NCI-H1436 treated with DMSO at 0.1 percent for 48 hours (cell line): ENCODE measurements around the gene SHANK2.
"Not testable (repeated sequence)": the region's sequence is repeated elsewhere in the genome, so short reads cannot be mapped to it uniquely, and the experiment has no call there.

Experiments used
- DNase-seq: peaks from one replicate; lab custom pipeline; 2025; lab: John Stamatoyannopoulos, UW

Gene SHANK2

DNA sequence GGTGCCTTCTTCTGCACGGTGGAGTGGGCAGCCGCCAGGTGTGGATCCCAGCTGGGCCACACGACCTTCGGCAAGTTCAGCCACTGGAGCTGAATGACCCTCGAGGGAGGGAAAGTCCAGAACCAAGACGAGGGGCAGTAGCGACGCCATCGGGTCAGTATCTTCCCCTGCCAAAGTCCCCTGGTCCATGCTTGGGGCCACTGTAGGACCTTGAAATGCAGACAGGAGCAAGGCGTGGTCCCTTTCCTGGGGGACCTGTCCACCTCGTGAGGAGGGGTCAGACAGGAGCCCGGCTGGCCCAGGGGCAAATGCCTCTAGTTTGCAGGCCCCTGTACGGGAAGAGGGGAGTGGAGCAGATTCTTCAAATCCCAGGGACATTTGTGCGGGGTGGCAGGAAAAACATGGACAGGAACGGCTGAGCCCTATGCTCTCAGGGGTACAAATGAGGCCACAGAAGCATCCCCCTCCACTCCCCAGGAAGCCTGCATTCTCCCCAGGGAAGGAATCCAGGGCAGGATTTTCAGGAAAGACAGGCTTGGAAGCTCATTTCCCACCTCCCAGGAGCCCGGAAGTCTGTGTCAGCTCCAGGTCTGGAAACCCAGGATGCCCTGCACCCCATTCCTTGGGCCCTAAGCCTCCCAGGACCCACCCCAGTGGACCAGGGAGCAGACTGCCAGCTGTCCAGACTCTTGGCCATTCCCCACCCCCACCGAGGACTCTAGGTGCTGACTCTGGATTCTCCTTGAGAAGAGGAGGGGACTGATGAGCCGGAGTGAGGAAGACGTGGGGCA lies 6.6 kb downstream of the SHANK2 start:
- DNase-seq: no peak

DNA sequence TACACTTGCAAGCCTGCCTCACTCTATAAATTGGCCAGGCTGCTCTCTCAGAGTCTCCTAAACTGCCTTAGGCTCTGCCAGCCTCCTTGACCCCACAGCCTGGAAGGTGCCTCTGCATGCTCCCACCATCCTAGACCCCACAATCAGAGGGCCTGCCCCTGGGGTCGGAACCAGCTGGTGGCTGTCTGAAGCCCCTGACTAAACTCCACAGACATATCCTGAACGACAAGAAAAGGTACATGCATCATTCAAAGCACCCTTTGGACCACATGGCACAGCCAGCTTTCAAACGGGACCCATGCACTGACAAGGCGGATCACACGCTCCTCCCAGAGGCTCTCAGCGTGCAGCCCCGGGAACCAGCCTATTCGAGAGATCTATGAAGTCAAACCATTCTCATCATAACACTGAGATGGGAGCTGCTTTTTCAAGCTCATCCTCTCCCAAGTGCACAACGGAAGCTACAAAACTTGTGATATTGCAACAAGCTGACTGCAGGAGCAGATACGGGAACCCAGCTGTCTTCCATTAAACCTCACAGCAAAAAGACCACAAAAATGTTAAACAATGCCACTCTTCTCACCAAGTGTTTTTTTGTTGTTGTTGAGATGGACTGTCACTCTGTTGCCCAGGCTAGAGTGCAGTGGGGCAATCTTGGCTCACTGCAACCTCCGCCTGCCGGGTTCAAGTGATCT lies 8.1 kb downstream of the SHANK2 start:
- no peak for DNase-seq

DNA sequence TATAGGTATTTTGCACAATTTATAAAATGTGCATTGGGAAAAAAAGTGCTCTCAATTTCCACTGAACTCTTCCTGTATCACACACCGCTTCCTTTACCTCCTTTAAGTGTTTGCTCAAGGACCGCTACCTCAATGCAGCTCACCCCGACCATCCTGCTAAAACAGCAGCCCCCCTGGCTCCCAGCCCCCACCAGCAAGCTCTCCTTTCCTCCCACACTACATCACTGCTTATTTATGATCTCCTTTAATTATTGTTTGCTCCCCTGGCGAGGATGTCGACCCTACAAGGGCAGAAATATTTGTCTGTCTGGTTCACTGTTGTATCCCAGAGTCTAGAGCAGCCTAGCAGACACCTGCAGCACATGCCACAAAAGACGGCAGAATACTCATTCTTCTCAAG lies 10.0 kb downstream of the SHANK2 start:
- no peak for DNase-seq

DNA sequence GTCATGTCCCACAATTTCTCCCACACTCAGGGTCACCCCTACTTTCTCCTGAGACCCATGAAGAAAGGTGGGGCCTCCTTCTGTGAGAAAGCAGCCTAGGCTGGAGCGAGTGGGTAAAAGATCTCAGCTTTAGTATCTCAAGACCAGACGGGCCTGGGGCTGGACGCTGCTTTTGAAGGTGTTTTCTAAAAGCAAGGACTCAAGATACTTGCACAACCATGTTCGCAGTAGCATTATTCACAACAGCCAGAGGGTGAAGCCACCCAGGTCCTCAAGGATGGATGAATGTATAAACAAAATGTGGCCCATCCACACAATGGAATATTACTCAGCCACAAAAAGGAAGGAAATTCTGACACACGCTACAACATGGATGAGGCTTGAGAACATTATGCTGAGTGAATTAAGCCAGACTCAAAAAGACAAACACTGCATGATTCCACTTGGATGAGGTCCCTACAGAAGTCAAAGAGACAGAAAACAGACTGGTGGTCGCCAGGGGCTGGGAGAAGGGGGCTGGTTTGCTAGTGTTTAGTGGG lies 10.6 kb downstream of the SHANK2 start:
- DNase-seq: no peak

DNA sequence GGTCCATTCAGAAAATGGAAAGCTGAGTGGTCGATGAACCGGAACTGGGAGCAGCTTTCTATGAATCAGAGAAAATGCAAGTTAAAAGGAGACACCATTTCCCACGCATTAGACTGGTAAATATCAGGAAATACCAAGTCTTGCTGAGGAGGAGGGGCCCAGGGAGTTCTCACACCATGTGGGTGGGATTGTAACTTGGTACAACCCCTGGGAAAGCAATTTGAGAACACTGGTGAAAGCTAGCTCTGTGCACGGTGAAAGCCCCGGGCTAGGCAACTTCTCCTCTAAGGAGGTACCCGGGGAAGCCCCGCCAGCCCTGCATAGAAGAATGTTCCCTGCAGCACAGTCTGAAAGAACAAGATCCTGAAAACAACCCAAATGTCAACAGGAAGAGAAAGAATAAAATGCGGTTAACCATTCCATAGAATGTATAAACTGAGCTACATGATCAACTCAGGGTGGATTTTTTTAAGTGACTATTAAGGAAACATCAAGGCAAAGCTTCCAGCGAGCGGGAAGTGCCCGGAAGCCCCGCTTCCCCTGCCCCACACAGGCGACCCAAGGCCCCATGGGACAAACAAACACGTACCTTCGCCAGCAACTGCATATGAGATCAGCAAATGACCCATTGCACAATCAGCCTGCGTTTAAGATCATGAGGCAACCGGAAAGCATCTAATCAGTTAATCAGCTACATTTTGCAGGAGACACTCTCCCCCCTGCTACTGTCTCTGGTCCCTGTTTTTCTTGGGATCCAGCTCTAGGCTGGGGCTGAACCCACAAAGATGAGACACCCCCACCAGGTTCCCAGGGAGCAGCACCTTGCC lies 11.3 kb downstream of the SHANK2 start:
- no peak for DNase-seq

DNA sequence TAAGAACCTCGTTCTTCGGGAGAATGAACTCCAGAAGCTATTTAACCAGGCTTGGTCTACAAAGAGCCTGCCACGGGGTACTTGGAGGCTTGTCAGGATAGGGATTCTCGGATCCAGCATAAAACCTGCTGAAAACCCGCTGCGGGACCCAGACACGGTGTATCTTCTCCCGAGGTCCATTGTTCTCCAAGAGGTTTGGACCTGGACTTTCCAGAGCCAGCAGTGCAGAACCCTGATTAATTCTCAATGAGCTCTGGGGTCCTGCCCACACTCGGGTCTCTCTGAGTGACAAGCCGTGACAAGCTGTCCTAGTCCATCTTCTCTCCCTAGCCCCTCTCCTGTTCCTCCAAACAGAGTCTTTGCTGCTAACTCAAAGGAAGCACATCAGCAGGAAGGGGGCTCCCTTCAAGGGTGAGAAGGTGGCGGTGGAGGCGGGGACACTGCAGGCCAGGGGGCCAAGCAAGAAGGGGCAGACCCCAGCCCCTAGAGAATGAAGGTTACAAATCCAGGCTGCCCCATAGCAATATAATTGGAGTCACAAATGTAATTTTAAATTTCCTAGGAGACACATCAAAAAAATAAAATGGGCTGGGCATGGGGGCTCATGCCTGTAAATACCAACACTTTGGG lies 12.2 kb downstream of the SHANK2 start:
- DNase-seq: no peak

DNA sequence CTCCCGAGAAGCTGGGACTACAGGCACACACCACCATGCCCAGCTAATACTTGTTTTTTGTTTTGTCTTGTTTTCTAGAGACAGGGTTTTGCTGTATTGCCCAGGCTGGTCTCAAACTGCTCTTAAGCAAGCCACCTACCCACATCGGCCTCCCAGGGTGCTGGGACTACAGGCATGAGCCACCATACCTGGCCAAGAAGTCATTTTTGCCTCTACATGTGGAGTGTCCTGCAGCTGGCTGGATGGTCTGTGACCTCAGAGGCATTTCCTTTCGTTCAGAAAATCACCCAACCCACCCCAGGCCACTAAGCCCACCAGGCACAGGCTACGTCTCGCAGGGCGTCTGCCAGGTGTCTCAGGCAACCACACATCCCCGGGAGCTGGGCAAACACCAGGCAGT lies 12.8 kb downstream of the SHANK2 start:
- DNase-seq: no peak

DNA sequence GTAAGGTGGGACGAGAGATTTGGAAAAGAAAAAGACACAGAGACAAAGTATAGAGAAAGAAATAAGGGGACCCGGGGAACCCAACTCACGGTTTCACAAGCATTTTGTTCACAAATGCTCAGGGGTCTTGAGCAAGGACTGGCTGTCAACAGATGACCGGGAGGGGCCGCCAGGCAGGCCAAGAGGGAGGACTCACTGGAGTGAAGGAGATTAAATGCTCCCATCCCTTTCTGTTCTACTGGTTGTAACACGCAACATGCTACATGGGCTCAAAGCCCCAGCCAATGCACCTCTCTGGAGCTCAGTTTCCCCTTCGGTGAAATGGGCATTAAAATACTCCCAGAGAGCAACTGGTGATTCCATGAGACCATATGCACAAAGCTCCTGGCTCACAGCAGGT lies 13.4 kb downstream of the SHANK2 start:
- no peak for DNase-seq

DNA sequence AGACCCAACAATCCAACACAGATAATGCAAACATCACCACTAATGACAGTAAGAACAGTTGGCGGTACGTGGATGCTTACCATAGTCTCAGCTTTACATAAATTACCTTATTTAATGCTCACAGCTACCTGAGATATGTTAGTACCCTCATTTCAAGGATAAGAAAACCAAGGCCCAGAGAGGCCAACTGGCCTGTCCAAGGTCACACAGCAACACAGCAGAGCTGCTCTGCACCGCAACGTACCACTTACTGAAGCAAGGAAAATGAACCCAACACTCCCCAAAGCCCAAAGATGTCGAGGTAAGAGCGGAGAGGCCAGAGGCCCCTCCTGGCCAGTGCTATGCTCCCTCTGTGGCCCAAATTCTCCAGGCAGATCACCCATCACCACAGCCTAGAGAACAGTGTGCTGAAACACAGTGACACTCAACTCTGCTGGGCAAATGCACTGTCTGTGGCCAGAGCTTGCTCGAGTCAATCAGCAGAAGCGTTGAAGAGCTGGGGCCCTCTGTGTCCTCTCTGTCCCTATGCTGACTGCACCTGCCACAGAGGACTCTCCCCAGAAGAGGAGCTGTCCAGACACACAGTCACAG lies 14.0 kb downstream of the SHANK2 start:
- DNase-seq: no peak

DNA sequence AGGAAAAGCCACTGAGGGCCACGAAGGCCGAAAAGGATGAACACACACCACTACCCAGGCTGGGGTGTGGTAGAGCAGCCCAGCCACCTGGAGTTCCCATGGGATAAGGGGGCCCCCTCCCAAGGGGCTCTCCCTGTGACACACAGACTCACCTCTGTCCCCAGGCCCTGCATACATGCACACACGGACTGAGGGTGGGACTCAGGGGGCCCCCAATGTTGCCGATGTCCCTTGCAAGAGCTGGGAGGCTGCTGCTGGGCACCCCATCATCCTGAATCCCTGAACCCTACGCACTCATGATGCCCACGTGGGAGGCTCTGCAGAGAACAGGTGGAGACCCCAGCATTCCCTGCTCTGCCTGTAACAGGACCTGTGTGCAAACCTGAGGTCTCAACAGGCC lies 14.5 kb downstream of the SHANK2 start:
- DNase-seq: no peak

DNA sequence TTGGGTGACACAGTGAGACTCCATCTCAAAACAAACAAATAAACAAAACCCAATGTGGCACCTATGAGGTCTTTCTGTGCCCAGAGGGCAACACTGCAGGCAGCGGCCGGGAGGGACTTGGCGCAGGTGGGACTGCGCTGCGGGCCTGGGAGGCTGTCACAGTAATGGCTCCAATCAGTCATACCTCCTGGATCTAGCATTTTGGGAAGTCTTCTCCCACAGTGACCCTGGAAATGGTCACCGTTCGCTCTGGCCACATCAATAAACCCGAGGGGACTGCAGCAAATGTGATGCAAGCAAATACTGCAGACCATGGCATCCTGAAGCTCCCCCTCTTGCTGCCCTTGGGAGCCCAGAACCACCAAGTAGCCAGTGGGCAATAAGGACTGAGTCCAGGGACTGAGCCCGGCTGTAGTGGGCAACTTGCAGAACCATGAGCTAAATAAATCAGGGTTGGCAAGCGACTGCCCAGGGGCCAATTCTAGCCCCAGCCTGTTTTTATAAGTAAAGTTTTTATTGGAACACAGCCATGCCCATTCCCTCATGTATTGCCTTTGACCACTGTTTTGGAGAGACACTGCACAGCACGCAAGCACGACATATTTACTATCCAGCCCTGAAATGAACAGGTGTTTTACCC lies 15.4 kb downstream of the SHANK2 start:
- no peak for DNase-seq

DNA sequence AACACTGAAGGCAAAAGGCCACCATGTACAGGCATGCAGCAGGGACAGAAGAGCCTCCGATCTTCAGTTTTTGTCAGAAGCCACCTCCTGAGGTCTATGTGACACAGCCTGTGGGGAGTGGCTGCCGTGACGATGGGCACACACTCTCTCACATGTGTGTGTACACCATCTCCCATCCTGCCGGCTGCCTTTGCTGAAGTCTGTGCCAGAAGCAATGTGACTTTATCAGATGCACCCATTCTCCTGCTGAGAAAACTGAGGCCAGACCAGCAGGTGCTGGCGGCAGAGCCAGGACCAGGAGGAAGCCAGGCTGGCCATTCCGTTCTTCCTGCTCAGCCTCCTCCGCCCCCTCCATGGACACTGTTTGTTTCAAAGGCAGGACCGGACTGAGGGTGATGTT lies 16.7 kb downstream of the SHANK2 start:
- no peak for DNase-seq

DNA sequence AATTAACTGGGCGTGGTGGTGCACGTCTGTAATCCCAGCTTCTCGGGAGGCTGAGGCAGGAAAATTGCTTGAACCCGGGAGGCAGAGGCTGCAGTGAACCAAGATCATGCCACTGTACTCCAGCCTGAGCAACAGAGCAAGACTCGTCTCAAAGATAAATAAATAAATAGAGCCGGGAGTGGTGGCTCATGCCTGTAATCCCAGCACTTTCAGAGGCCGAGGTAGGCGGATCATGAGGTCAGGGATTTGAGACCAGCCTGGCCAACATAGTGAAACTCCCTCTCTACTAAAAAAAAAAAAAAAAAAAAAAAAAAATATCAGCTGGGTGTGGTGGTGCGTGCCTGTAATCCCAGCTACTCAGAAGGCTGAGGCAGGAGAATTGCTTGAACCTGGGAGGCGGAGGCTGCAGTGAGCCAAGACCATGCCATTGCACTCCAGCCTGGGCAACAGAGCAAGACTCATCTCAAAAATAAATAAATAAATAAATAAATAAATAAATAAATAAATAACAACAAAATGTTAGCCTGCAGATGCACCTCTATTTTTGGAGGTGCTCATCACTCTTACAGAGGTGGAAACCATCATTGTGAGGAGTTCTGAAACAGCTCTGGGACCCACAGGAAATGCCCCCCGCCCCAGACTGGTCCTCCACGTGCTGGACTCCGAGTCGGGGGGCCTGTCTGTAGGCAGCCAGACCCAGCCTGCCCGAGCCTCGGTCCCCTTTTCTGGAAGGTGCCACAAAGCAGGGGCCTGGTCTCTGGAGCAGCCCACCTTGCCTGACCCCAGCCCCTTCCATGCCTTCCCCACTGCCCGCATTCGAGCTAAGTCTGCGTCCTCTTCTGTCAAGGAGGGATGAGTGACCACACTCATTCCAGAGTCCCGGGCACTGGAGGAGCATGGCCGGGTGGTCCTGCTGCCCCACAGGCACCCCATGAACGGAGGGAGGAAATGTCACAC lies 18.2 kb downstream of the SHANK2 start:
- not testable (repeated sequence) for DNase-seq

DNA sequence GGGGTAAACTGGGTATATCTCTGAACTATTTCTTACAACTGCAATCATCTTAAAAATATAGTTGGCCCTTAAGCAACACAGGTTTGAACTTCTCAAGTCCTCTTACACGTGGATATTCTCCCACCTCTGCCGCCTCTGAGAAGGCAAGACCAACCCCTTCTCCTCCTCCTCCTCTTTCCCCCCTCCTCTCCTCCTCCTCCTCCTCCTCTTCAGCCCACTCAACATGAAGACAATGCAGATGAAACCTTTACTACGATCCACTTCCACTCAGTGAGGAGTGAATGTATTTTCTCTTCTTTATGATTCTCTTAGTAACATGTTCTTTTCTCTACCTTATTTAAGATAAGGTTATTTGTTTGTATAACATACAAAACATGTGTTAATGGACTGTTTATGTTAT lies 20.0 kb downstream of the SHANK2 start:
- no peak for DNase-seq

DNA sequence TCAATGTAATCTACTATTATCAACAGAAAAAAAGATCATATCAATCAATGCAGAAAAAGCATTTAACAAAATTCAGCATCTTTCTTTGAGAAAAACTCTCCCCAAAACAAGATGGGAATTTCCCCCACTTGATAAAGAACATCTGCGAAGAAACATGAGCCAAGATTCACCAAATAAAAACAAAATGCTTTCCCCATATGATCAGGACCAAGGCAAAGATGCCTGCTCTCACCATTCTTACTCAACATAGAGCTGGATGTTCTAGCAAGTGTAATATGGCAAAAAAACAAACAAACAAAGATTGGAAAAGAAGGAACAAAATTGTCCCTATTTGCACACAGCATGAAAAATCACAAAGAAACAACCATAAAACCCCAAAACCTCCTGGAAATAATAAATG lies 23.4 kb downstream of the SHANK2 start:
- no peak for DNase-seq

DNA sequence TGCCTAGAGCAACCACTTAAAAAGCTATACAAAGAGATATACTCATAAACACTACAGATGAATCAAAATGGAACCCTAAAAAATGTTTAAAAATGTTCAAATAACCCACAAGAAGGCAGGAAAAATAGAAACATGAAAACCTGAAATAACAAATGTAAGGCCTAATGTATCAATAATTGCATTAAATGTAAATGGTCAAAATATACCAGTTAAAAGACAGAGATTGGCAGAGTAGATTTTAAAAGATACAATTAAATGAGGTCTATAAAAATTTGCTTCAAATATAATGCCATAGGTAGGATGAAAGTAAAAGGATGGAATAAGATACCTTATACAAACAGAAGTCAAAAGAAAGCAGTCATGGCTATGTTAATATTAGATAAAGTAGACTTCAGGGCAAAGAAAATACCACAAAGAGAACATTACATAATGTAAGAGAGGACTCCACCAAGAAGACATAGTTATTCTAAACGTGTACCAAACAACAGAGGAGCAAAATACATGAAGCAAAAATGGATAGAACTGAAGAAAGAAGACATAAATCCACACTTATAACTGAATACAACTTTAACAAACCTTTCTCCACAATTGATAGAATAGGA lies 25.2 kb downstream of the SHANK2 start:
- no peak for DNase-seq

DNA sequence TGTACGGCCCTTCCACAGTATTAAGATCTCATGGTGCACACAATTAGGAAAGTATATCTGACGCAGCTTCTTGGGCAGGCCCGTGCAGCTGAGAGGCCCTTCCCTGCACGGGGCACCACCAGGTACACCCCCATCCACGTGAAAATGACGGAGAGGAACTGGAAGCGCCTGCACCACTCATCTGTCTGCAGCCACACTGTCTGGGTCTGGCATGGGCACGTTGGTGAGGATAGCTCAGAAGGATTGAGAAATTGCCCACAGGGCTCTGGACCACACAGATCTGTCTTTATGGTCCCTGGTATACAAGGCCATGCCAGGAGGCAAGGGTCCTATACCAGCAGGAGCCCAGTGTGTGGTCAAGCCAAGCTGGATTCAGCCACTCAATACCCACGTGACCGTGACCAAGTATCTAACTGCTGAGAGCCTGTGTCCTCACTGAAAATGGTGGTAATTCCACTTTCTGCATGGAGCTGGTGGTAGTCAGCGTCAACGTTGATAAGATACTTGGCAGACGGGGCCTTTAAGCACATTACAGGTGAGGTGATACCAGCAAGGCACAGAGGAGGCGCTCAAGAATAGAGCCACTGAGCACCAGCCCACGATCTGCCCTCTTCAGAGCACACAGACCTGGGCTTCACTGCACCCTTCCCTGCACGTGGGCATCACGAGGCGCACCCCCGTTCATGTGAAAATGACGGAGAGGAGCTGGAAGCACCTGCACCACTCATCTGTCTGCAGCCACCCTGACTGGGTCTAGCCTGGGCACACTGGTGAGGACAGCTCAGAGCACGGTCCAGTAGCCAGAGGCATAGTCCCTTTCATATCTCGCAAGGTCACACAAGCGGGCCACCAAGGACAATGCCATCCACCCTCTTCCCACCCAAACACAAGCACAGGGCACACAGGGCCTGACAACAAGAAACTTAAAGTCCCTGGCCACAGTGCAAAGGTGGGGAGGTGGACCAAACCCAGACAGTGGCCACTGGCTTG lies 28.4 kb downstream of the SHANK2 start:
- DNase-seq: no peak

DNA sequence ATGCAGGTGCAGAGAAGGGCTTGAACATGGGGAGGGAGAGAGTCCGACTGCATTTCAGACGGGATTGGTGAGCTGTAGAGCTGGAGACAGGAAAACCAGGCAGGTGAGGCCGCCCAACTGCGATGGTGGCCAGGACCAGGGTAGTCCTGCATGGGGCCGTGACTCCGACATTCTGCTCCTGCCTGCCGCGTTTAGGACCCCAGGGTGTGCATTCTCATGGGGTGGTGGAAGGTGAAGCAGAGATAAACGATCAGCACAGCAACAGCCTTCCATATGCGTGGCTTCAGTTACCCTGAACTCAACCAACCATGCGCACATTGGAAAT lies 29.3 kb downstream of the SHANK2 start:
- DNase-seq: no peak
